Measurements from ENCODE around the gene SERPINB13. TPM values are rescaled to one million over a fixed set of nuclear protein-coding genes. Genes with fewer than 3 reads are reported as not detected.

Gene SERPINB13
- total RNA-seq, 4 donors from 2014 or later, result not detected

DNA sequence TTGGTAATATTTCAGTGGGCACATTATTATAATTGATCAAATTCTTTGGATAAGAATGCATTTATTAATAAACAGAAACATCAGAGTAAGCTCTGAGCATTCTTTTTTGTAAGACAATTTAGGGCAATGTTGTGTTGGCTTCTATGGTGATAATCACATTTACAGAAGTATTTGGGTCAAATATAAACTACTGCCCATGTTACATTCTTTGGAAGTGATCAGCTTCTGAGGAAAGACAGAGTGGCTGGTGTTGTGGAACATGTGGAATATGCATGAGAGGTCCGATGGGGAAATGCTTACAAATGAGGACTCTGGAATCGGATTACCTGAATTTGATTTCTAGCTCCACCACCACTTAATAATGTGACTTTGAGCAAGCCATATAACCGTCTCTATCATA is 19.4 kb downstream of the SERPINB13 start:
- Histone ChIP-seq H3K9me3 (no peaks in the 10 kb centered on the region), H3K4me1 (no peaks in the 10 kb centered on the region), H3K27me3 (no peaks in the 10 kb centered on the region), H3K4me3 (no peak overlapping the region), H3K27ac (no peak overlapping the region), H3K36me3 (no peaks in the 10 kb centered on the region)
- intact Hi-C loops (cut with DNase I; ENCODE audit: low total_unique reads), result no loop called here
- DNase-seq, result no peak
- TF ChIP-seq POLR2A (IDR thresholded peaks at IDR 0.05), result no peak
- TF ChIP-seq, protein P1, sequence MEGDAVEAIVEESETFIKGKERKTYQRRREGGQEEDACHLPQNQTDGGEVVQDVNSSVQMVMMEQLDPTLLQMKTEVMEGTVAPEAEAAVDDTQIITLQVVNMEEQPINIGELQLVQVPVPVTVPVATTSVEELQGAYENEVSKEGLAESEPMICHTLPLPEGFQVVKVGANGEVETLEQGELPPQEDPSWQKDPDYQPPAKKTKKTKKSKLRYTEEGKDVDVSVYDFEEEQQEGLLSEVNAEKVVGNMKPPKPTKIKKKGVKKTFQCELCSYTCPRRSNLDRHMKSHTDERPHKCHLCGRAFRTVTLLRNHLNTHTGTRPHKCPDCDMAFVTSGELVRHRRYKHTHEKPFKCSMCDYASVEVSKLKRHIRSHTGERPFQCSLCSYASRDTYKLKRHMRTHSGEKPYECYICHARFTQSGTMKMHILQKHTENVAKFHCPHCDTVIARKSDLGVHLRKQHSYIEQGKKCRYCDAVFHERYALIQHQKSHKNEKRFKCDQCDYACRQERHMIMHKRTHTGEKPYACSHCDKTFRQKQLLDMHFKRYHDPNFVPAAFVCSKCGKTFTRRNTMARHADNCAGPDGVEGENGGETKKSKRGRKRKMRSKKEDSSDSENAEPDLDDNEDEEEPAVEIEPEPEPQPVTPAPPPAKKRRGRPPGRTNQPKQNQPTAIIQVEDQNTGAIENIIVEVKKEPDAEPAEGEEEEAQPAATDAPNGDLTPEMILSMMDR (IDR thresholded peaks at IDR 0.05), result no peak

DNA sequence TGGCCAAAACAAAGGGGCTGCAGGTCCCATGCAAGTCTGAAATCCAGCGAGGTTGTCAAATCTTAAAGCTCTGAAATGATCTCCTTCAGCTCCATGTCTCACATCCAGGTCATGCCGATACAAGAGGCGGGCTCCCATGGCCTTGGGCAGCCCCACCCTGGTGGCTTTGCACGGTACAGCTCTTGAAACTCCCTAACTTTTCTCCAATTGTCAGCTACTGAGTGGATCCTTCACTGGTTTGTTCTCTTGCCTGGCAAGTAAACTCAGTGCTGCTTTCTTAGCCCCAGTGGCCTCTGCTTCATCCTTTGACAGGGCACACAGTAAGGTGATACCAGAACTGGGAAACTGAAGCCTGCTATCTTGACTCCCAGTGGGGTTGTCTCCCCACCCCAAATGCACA is 26.3 kb downstream of the SERPINB13 start:
- H3K9me3 ChIP-seq, result no peaks in the 10 kb centered on the region
- TF ChIP-seq, protein P1 (IDR thresholded peaks at IDR 0.05), result no peak
- no peak for TF ChIP-seq POLR2A (IDR thresholded peaks at IDR 0.05)
- no peaks in the 10 kb centered on the region for H3K27me3 ChIP-seq
- DNase-seq, result no peak
- no peak overlapping the region for H3K27ac ChIP-seq
- intact Hi-C loops (cut with DNase I; ENCODE audit: low total_unique reads), result no loop called here
- no peak overlapping the region for H3K4me3 ChIP-seq
- no peaks in the 10 kb centered on the region for H3K36me3 ChIP-seq
- no peaks in the 10 kb centered on the region for H3K4me1 ChIP-seq

DNA sequence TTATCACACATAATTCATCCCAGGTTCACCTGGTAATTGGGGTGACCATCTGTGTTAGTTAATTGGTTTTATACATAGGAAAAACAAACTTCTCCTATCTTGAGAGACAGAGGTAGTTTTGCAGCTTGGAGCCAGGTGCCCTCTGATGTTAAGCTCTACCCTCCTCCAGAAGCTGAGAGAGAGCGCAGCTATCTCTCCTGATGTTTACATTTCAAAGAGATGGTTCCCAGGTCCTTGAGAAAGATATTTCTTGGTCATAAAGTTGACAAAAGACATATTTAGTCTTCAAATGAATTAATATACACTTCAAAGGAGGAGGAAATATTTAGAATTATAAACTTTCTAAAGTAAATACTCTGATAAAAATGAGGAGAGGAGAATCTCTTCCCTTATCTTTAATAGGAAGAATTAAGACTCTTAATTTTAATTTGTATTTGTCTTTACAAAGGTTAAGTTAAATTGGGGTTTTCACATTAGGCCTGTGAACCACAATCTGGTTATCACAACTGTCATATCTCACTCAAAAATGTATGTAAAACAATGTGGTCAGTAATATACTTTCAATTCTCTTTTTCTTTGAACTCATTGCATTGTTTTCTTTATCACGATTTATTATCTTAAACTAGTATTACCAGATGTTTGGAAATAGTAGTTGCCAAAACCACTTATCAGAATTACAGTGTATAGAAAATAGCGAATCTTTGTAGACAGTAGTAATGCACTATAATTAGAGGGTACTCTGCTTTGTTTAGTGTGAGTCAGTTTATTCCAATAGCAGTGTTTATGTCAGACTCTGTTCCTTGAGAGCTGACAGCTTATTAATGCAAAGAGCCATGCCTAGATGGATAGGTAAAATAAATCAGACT is 30.1 kb downstream of the SERPINB13 start:
- Histone ChIP-seq H3K4me1 (no peaks in the 10 kb centered on the region), H3K9me3 (peaks cover 0 to 4% of the 10 kb centered on the region in 2 donors), H3K36me3 (no peaks in the 10 kb centered on the region), H3K27ac (no peak overlapping the region), H3K27me3 (no peaks in the 10 kb centered on the region), H3K4me3 (no peak overlapping the region)
- intact Hi-C loops (cut with DNase I; ENCODE audit: low total_unique reads), result no loop called here
- DNase-seq, result no peak
- TF ChIP-seq POLR2A (IDR thresholded peaks at IDR 0.05), result no peak
- TF ChIP-seq, protein P1 (IDR thresholded peaks at IDR 0.05), result no peak

DNA sequence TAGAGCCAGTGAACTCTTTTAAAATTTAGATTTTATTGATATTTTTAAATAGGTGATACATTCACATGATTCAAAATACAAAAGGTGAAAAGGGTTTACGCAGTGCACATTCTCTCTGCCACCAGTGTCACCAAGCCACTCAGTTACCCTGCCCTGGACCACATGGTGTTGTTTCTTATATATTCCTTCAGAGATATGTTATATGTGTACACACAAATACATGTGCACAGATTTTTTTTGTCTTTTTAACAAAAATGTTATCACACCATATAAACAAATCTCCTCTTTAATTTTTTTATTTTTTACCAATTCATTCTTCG is 30.7 kb downstream of the SERPINB13 start:
- no peak overlapping the region for H3K4me3 ChIP-seq
- no peak for TF ChIP-seq POLR2A (IDR thresholded peaks at IDR 0.05)
- TF ChIP-seq, protein P1 (IDR thresholded peaks at IDR 0.05), result no peak
- no peaks in the 10 kb centered on the region for H3K27me3 ChIP-seq
- no peaks in the 10 kb centered on the region for H3K36me3 ChIP-seq
- H3K4me1 ChIP-seq, result no peaks in the 10 kb centered on the region
- peaks cover 0 to 4% of the 10 kb centered on the region in 2 donors for H3K9me3 ChIP-seq
- no peak for DNase-seq
- no peak overlapping the region for H3K27ac ChIP-seq
- intact Hi-C loops (cut with DNase I; ENCODE audit: low total_unique reads), result no loop called here

DNA sequence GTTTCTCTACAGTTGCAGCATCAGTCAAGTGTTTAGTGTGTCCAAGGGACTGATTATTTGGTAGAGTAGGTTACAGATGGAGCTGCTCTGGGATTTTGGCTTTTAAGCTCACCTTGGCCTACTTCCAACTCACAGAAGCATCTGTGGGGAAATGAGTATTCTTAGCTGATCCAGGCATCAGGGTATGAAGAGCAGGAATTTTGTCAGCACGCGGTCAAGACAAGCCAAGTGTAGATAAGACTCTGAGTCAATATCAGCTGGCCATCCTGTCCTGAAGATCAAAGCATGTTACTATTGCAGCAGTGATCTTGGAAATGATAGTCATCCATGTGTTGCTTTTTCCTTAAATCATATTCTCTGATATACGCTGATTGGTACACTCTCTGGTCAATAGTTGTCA is 32.5 kb downstream of the SERPINB13 start:
- Histone ChIP-seq H3K36me3 (no peaks in the 10 kb centered on the region), H3K27ac (no peak overlapping the region), H3K27me3 (no peaks in the 10 kb centered on the region), H3K4me3 (no peak overlapping the region), H3K4me1 (no peaks in the 10 kb centered on the region), H3K9me3 (peaks cover 0 to 4% of the 10 kb centered on the region in 2 donors)
- TF ChIP-seq, protein P1 (IDR thresholded peaks at IDR 0.05), result no peak
- TF ChIP-seq POLR2A (IDR thresholded peaks at IDR 0.05), result no peak
- no peak for DNase-seq
- intact Hi-C loops (cut with DNase I; ENCODE audit: low total_unique reads), result no loop called here
